H7 (cell line): ENCODE data around the gene MPP2. TPM values are rescaled to one million over a fixed set of nuclear protein-coding genes. Genes with fewer than 3 reads are reported as not detected.
A peak's percentile ranks its signal among the peaks of the same experiment; 100 is the strongest.
"Not testable (repeated sequence)": the region's sequence is repeated elsewhere in the genome, so short reads cannot be mapped to it uniquely, and the experiment has no call there.

ENCODE experiments used
- DNase-seq: peaks from one replicate; pipeline ENCODE4 v3.0.0; 2012
- H3K27me3 ChIP-seq: 2 replicates; pipeline ENCODE4 v1.6.0; 2011; ENCODE audit warnings: mild to moderate bottlenecking, low read length; ENCODE audit not compliant: control insufficient read depth, insufficient read depth
- H3K36me3 ChIP-seq: replicated peaks from 2 replicates; pipeline ENCODE4 v1.5.1; 2011; ENCODE audit warnings: low read length; ENCODE audit not compliant: control insufficient read depth, insufficient read depth
- H3K4me3 ChIP-seq: 2 replicates; pipeline ENCODE4 v1.5.1; 2011; ENCODE audit warnings: low read depth, mild to moderate bottlenecking, control low read depth, low read length, moderate library complexity; ENCODE audit not compliant: insufficient read depth
- total RNA-seq: library from RNA; depleted of rRNA; stranded (reverse); fragments of >200 nt; shearing (Covaris generic); gene quantifications from 2 replicates; pipeline ENCODE4 v1.2.3, GENCODE V29; 2014

The MPP2 gene
- total RNA-seq, 1 experiment from 2014 or later: 9.0 TPM

DNA sequence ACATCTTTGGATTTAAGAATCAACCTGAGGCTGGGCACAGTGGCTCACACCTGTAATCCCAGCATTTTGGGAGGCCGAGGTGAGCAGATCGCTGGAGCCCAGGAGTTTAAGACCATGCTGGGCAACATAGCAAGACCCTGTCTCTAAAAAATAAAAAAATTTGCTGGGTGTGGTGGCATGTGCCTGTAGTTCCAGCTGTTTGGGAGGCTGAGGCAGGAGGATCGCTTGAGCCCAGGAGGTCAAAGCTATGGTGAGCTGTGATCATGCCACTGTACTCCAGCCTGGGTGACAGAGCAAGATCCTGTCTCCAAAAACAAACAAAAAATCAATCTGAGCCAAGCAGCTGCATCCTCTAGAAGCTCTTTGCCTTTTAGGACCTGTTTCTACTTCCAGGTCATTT lies 32.1 kb upstream of the MPP2 start:
- H3K36me3 ChIP-seq, DNase-seq, H3K4me3 ChIP-seq: not testable (repeated sequence)
- H3K27me3 ChIP-seq: peaks cover 22% of the 10 kb centered on the region

DNA sequence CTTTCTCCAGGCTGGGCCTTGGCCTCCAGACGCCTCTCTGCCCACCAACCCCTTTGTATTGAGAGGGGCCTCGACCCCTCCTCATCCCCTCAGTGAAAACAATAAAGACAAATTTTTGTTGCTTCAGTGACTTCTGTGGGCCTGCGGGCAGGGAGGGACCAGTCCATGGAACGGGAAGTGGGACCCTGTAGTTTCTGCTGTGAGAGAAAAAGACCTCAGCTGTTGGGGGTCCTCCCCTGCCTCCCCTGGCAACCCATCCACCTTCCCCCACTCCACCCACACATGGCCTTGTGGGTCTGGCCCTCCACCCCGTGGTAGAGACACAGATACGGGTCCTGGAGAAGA lies 31.5 kb upstream of the MPP2 start:
- no peak for DNase-seq
- Histone ChIP-seq H3K36me3 (no peaks in the 10 kb centered on the region), H3K4me3 (no peak overlapping the region), H3K27me3 (peaks cover 22% of the 10 kb centered on the region)

DNA sequence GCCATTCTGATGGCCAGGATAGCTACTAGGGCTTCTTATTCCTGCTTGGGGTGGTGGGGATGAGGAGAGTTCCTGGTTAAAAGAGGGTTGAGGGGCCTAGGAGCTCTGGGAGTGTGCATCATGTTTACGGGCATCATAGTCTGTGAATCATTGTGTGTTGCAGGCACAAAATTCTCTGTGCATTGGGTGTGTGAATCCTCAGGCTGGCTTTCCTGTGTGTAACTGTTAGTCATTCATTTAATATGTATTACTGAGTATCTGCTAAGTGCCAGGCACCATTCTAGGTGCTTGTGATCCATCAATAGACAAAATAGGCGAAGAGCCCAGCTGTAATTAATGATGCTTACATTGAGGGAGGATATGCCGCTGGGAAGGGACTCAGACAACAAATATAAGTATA lies 29.1 kb upstream of the MPP2 start:
- no peak overlapping the region for H3K4me3 ChIP-seq
- no peak for DNase-seq
- no peaks in the 10 kb centered on the region for H3K36me3 ChIP-seq
- H3K27me3 ChIP-seq: peaks cover 22% of the 10 kb centered on the region

GRCh38 chr17:43935926-43936261 lies 28.6 kb upstream of the MPP2 start:
- Histone ChIP-seq H3K27me3 (peaks cover 22% of the 10 kb centered on the region), H3K36me3 (no peaks in the 10 kb centered on the region), H3K4me3 (no peak overlapping the region)
- no peak for DNase-seq

DNA sequence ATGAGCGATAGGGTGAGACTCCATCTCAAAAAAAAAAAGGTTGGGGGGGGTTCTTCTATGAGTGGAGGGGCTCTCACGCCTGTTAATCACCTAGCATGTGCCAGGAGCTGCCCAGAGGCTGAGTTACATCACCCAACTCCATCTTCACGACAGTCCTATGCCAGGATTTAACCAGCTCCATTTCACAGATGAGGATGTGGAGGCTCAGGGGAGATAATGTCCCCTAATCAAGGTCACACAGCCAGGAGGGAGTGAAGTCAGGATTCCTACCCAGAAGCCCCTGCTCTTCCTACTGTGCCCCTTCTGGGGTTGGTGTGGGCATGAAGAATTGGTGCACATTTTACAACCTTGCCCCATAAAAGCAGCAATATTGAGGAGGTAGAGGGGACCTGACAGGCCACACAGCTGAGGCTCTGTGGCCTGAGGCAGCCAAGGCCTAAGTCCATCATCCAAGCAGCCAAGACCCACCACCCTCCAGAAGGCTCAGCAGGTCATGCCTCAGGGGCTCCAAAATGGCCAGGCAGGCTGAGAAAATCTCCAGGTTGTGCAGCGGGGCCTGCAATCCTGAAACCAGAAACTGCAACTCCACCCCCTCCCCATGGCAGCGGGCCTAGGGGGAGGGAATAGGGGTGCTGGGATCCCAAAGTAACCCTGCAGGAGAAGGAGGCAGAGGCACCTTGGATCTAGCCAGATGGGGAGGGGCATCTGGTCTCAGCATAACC lies 28.0 kb upstream of the MPP2 start:
- Histone ChIP-seq H3K36me3 (no peaks in the 10 kb centered on the region), H3K4me3 (no peak overlapping the region), H3K27me3 (peaks cover 22% of the 10 kb centered on the region)
- DNase-seq: no peak

DNA sequence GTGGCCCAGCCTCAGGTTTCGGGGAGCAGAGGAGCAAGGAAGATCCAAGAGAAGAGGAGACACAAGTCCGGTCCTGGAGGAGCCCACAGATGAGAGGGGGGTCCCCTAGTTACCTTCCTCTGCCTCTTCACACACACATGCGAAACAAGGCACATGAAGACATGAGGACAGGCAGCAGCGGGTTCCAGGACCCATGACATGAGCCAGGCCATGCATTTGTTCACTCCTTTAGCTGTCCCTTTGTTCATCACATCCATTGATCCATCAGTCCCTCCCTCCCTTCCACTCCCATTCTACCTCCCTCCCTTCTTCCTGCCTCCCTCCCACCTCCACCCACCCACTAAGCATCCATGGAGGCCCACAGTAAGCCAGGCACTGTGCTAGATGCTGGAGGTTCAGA lies 25.6 kb upstream of the MPP2 start:
- H3K4me3 ChIP-seq: no peak overlapping the region
- DNase-seq: no peak
- no peaks in the 10 kb centered on the region for H3K36me3 ChIP-seq

DNA sequence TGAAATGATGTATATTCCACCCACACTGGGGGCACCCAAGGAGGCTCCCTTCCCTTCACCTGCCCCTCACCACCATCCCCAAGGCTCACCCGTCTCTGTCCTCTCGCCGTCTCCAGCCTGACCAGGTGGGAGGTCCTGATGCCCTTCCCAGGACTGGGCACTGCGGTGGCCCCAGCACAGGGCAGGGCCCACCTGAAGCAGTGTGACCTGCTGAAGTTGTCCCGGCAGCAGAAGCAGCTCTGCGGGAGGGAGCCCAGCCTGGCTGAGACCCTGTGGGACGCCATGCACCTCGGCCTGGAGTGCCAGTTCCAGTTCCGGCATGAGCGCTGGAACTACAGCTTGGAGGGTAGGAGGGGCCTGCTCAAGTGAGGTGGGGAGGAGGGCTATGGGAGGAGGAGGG lies 25.0 kb upstream of the MPP2 start:
- Histone ChIP-seq H3K27me3 (peaks cover 3% of the 10 kb centered on the region), H3K4me3 (no peak overlapping the region), H3K36me3 (no peaks in the 10 kb centered on the region)
- no peak for DNase-seq

More for the DNA sequence above, 25.6 kb upstream of the MPP2 start:
- peaks cover 9% of the 10 kb centered on the region for H3K27me3 ChIP-seq

- Histone ChIP-seq H3K36me3 (no peaks in the 10 kb centered on the region), H3K4me3 (no peak overlapping the region), H3K27me3 (no peaks in the 10 kb centered on the region; the same call in 1 of the 2 replicates)
- DNase-seq: no peak
Measured at GRCh38 chr17:43931062-43931571, 23.8 kb upstream of the MPP2 start.

DNA sequence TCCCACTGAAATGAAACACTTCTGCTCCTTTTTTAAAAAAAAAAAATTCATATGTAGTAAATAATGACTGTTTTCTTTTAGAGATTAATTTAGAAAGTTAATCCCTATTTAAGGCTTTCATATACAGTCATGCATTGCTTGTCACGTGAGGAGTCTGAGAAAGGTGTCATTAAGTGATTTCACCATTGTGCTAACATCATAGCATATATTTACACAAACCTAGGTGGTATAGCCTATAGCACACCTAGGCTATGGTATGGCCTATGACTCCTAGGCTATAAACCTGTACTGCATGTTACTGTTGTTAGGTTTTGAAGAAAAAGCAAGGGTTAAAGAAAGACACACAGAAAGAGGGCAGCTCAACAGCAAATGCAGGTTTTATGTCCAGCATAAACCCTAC lies 21.3 kb upstream of the MPP2 start:
- no peak for DNase-seq
- H3K36me3 ChIP-seq: no peaks in the 10 kb centered on the region
- no peaks in the 10 kb centered on the region; the same call in 1 of the 2 replicates for H3K27me3 ChIP-seq
- no peak overlapping the region for H3K4me3 ChIP-seq

DNA sequence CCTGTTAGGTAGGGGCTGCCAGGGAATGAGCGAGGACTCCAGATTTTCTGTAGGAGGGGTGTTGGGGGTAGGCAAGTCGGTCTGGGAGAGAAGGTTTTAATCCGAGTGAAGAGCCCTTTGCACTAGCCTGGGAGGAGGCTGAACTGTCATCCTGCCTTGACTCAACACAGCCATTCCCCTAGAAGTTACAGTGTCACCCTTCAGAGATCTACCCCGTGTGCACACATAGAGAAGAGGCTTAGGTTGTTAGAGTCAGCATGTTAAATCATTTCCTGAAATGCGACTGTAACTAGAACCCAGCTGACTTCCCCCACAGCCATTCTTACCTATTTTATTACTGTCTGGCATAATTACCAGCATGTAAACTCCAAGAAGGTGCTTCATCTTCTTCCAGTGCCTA lies 20.6 kb upstream of the MPP2 start:
- H3K36me3 ChIP-seq, H3K4me3 ChIP-seq, DNase-seq, H3K27me3 ChIP-seq: not testable (repeated sequence)

DNA sequence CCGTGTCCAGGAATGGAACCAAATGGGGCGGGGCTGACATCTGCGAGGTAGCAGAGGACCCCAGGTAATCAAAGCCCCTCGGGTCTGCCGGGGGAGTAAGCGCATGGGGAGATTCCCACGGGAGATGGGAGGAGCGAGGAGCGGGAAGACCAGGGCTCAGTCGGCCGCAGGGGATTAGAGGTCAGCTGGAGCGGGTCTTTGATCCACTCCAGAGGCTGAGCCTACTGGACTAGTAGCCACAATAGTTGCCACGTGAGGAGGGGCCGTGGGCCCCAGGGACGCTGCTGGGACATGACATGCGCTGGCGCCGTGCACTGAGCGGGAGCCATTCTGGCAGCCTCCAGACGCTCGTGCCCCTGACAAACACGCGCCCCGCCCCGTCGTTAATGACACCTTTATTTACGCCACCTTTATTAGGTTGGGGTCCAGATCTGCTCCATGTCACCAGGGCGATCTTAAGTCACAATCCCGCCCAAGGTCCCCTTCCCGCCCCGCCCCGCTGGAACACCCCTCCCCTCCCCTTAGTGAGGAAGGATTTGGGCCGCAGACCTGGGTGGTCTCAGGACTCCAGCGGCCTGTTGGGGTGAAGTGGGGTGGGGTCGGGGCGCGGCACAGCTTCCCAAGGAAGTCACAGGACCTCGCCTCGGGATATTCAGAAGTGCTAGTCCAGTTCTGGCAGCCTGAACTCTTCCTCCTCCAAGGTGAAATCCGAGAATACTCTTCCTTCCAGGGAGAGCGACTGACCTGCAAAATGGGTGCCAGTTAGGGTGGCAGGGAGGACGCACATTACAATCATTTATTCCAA lies 19.9 kb upstream of the MPP2 start:
- H3K36me3 ChIP-seq: no peaks in the 10 kb centered on the region
- no peaks in the 10 kb centered on the region; the same call in 1 of the 2 replicates for H3K27me3 ChIP-seq
- H3K4me3 ChIP-seq: no peak overlapping the region
- DNase-seq: peak; percentile 55

- DNase-seq: no peak
- H3K27me3 ChIP-seq: no peaks in the 10 kb centered on the region; the same call in 1 of the 2 replicates
Measured at GRCh38 chr17:43924558-43924957, 17.2 kb upstream of the MPP2 start.

GRCh38 chr17:43920500-43921095 lies 13.3 kb upstream of the MPP2 start:
- no peak for DNase-seq
- Histone ChIP-seq H3K36me3 (no peaks in the 10 kb centered on the region), H3K27me3 (peaks cover 4% of the 10 kb centered on the region), H3K4me3 (no peak overlapping the region)

More at GRCh38 chr17:43924558-43924957, 17.2 kb upstream of the MPP2 start:
- H3K4me3 ChIP-seq: no peak overlapping the region
- H3K36me3 ChIP-seq: no peaks in the 10 kb centered on the region

DNA sequence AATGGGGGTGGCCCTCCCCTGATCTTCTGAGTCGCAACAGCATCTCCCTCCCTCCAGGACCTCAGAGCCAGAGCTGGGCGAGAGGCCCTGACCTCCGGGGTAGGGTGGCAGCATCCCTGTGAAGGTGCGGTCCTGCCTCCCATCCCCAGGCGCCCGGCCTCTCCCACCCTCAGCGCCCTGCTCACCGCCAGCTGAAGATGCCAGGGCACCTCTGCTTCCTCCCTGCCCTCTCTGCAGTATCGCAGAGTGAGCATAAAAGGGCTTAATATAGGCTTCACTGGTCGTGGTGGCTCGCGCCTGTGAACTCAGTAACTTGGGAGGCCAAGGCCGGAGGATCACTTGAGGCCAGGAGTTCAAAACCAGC lies 10.7 kb upstream of the MPP2 start:
- no peak for DNase-seq
- no peak overlapping the region; the same call in 1 of the 2 replicates for H3K4me3 ChIP-seq
- no peaks in the 10 kb centered on the region for H3K36me3 ChIP-seq
- peaks cover 4% of the 10 kb centered on the region for H3K27me3 ChIP-seq
